Measurements from ENCODE around the gene CCL26. TPM values are rescaled to one million over a fixed set of nuclear protein-coding genes. Genes with fewer than 3 reads are reported as not detected.

The CCL26 gene
- total RNA-seq, 1 experiment from 2014 or later: 0.84 TPM

DNA sequence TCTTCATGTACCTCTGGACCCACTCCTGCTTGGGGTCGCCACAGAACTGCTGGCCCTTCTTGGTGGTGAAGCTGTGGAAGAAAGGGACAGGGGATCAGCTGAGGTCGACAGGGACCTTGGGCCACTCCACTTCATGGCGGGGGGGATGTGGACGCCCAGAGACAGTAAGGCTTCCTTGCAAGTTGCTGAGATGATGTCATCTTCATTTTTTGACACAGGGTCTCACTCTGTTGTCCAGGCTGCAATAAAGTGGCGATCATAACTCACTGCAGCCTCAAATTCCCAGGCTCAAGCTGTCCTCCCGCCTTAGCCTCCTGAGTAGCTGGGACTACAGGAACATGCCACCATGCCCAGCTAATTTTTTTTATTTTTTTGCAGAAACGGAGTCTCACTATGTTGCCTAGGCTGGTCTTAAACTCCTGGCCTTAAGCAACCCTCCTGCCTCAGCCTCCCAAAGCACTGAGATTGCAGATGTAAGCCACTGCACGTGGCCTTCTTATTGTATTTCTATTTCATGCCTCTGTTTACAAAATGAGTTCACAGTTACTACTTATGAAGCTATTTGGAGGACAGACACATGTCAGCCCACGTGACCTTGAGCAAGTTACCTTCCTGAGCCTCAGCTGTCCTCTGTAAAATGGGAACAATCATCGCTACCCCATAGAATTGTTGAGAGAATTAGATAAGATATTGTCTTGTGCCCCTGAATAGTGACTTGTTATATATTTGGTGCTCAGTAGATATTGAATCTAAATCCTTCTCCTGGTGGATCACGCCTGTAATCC, 40.1 kb upstream of the CCL26 start:
- Histone ChIP-seq H3K36me3 (ENCODE audit: insufficient read depth, low read length, poor library complexity, severe bottlenecking) (no peaks in the 10 kb centered on the region), H3K27me3 (replicated peaks; ENCODE audit: insufficient read depth, low read depth, low read length, poor library complexity) (no peaks in the 10 kb centered on the region), H3K9me3 (ENCODE audit: low read depth, low read length, poor library complexity, severe bottlenecking) (no peaks in the 10 kb centered on the region), H3K4me1 (ENCODE audit: insufficient read depth, low read length, poor library complexity, severe bottlenecking) (no peaks in the 10 kb centered on the region), H3K4me3 (ENCODE audit: low read depth, low read length, poor library complexity, severe bottlenecking) (no peak overlapping the region), H3K27ac (ENCODE audit: low read depth, low read length, poor library complexity, severe bottlenecking) (no peak overlapping the region)
- CTCF ChIA-PET: no interaction called here
- POLR2A ChIA-PET (ENCODE audit: low non-redundant PET): interaction anchor here (0.5 kb wide), 1 partner anchor 53 kb away, joined by 6 read pairs; no protein-coding TSS in a partner anchor
- BruUV-seq (replicated peaks): no TSS peak
- intact Hi-C loops (cut with micrococcal nuclease; ENCODE audit: unreplicated experiment): no loop called here
- no peak for DNase-seq (ENCODE audit: low spot score)
- TF ChIP-seq EZH2 (IDR thresholded peaks at IDR 0.05; ENCODE audit: borderline replicate concordance, low read depth, low read length, poor library complexity, severe bottlenecking) (no peak), CTCF (conservative IDR thresholded peaks at IDR 0.05; ENCODE audit: low read depth, low read length) (no peak)

GRCh38 chr7:75809396-75809795, 37.4 kb upstream of the CCL26 start:
- BruUV-seq (replicated peaks): no TSS peak
- TF ChIP-seq CTCF (conservative IDR thresholded peaks at IDR 0.05; ENCODE audit: low read depth, low read length): no peak
- TF ChIP-seq EZH2 (IDR thresholded peaks at IDR 0.05; ENCODE audit: borderline replicate concordance, low read depth, low read length, poor library complexity, severe bottlenecking): no peak
- no peak for DNase-seq (ENCODE audit: low spot score)
- Histone ChIP-seq H3K27ac (ENCODE audit: low read depth, low read length, poor library complexity, severe bottlenecking) (no peak overlapping the region), H3K27me3 (replicated peaks; ENCODE audit: insufficient read depth, low read depth, low read length, poor library complexity) (no peaks in the 10 kb centered on the region), H3K9me3 (ENCODE audit: low read depth, low read length, poor library complexity, severe bottlenecking) (peaks cover 8% of the 10 kb centered on the region), H3K4me1 (ENCODE audit: insufficient read depth, low read length, poor library complexity, severe bottlenecking) (no peaks in the 10 kb centered on the region), H3K4me3 (ENCODE audit: low read depth, low read length, poor library complexity, severe bottlenecking) (no peak overlapping the region), H3K36me3 (ENCODE audit: insufficient read depth, low read length, poor library complexity, severe bottlenecking) (no peaks in the 10 kb centered on the region)
- ChIA-PET CTCF (no interaction called here), POLR2A (ENCODE audit: low non-redundant PET) (no interaction called here)
- intact Hi-C loops (cut with micrococcal nuclease; ENCODE audit: unreplicated experiment): no loop called here

- Histone ChIP-seq H3K36me3 (ENCODE audit: insufficient read depth, low read length, poor library complexity, severe bottlenecking) (no peaks in the 10 kb centered on the region), H3K27me3 (replicated peaks; ENCODE audit: insufficient read depth, low read depth, low read length, poor library complexity) (no peaks in the 10 kb centered on the region), H3K27ac (ENCODE audit: low read depth, low read length, poor library complexity, severe bottlenecking) (no peak overlapping the region), H3K4me1 (ENCODE audit: insufficient read depth, low read length, poor library complexity, severe bottlenecking) (no peaks in the 10 kb centered on the region), H3K9me3 (ENCODE audit: low read depth, low read length, poor library complexity, severe bottlenecking) (peaks cover 8% of the 10 kb centered on the region), H3K4me3 (ENCODE audit: low read depth, low read length, poor library complexity, severe bottlenecking) (no peak overlapping the region)
- DNase-seq (ENCODE audit: low spot score): peak; percentile 31
- TF ChIP-seq CTCF (conservative IDR thresholded peaks at IDR 0.05; ENCODE audit: low read depth, low read length) (no peak), EZH2 (IDR thresholded peaks at IDR 0.05; ENCODE audit: borderline replicate concordance, low read depth, low read length, poor library complexity, severe bottlenecking) (no peak)
- POLR2A ChIA-PET (ENCODE audit: low non-redundant PET): no interaction called here
- intact Hi-C loops (cut with micrococcal nuclease; ENCODE audit: unreplicated experiment): no loop called here
- BruUV-seq (replicated peaks): no TSS peak
- CTCF ChIA-PET: no interaction called here
Measured at GRCh38 chr7:75808106-75808505, 36.1 kb upstream of the CCL26 start.
